Spleen (tissue), 7 donors: ENCODE data around the gene MYLK.

ENCODE experiments used
- CTCF ChIP-seq, 11 experiments: fragments of 200-600 bp in 7 of 11; fragments of 450-650 bp in 4 of 11; sonication (generic) in 4 of 11; IDR thresholded peaks in 8 of 11; conservative IDR thresholded peaks in 3 of 11; 1 replicate in 7 of 11; 2 replicates in 4 of 11; pipeline versions ENCODE4 v1.4.0 to v1.8.0; 2016 to 2021; ENCODE audit warnings: antibody characterized with exemption in 11 of 11, inconsistent platforms in 4 of 11, mild to moderate bottlenecking in 1 of 11
- POLR2AphosphoS5 ChIP-seq, 3 donors: sonication (generic); formaldehyde crosslinking; IDR thresholded peaks; one replicate each; pipeline ENCODE4 v1.5.1; 2017; ENCODE audit warnings: antibody characterized with exemption in 3 of 3
- donor health status: DM: no; HTN: no; CAD: no; lungs with moderate emphysema.
- donor health status: DM: no; HTN: no; CAD: no.
- donor health status: DM: no; HTN: no; CAD: no.

GRCh38 chr3:123752228-123752627, 131.9 kb downstream of the MYLK start:
- TF ChIP-seq CTCF (IDR thresholded peaks at IDR 0.05 in 8 of 11, conservative IDR thresholded peaks at IDR 0.05 in 3 of 11): no peak
- no peak for TF ChIP-seq POLR2AphosphoS5 (IDR thresholded peaks at IDR 0.05)
